HFFc6 (cell line): ENCODE results near the gene MSX1. TPM values are rescaled to one million over a fixed set of nuclear protein-coding genes. Genes with fewer than 3 reads are reported as not detected.

Source experiments
- DNase-seq: peaks from one replicate; pipeline ENCODE4 v3.0.0-alpha.2; 2018
- H3K27ac Mint-ChIP-seq: 2 replicates; pipeline ENCODE4 v1.8.0; 2020; ENCODE audit warnings: mild to moderate bottlenecking, mixed read lengths
- H3K27me3 Mint-ChIP-seq: 2 replicates; pipeline ENCODE4 v1.8.0; 2021; ENCODE audit warnings: mild to moderate bottlenecking, moderate library complexity, mixed read lengths; ENCODE audit not compliant: insufficient read depth
- H3K36me3 Mint-ChIP-seq: 2 replicates; pipeline ENCODE4 v1.8.0; 2021; ENCODE audit warnings: low read depth, mixed read lengths
- H3K4me1 Mint-ChIP-seq: 2 replicates; pipeline ENCODE4 v1.8.0; 2020; ENCODE audit warnings: low read depth, mixed read lengths
- H3K4me3 Mint-ChIP-seq: 2 replicates; pipeline ENCODE4 v1.8.0; 2020; ENCODE audit warnings: mild to moderate bottlenecking, moderate library complexity, mixed read lengths
- H3K9me3 Mint-ChIP-seq: 2 replicates; pipeline ENCODE4 v1.8.0; 2020; ENCODE audit warnings: mild to moderate bottlenecking, mixed read lengths
- CTCF ChIP-seq: fragments of 200-600 bp; sonication (generic); IDR thresholded peaks from 2 replicates; pipeline ENCODE4 v1.5.0; 2021; ENCODE audit warnings: antibody characterized with exemption, mild to moderate bottlenecking
- total RNA-seq, 6 experiments: library from RNA; stranded (reverse); fragmentation: NEBNext Ultra II Directional; extraction: Animal tissue kit (Norgen Biotek cat#: 25700); gene quantifications; 2 replicates in 1 of 6; 3 replicates in 5 of 6; pipeline ENCODE4 v1.2.3, GENCODE V29; 2021

MSX1 gene
- total RNA-seq, 6 experiments from 2014 or later = 5.5 to 8.6 (median 7.2) TPM

GRCh38 chr4:4864940-4865704, 5.7 kb downstream of the MSX1 start:
- no peak for TF ChIP-seq CTCF
- DNase-seq = no peak
- Mint-ChIP-seq H3K27ac (no peak overlapping the region), H3K9me3 (peaks cover 7% of the 10 kb centered on the region; the same call in 1 of the 2 replicates), H3K36me3 (peaks cover 25% of the 10 kb centered on the region), H3K4me3 (no peak overlapping the region), H3K27me3 (peaks cover 35% of the 10 kb centered on the region), H3K4me1 (peaks cover 16% of the 10 kb centered on the region)

- Mint-ChIP-seq H3K9me3 (peaks cover 7% of the 10 kb centered on the region; the same call in 1 of the 2 replicates), H3K36me3 (peaks cover 25% of the 10 kb centered on the region), H3K4me1 (peaks cover 17% of the 10 kb centered on the region), H3K4me3 (no peak overlapping the region; the same call in 1 of the 2 replicates), H3K27me3 (peaks cover 38% of the 10 kb centered on the region), H3K27ac (no peak overlapping the region)
- no peak for DNase-seq
- TF ChIP-seq CTCF = no peak
Observed at GRCh38 chr4:4865705-4866123, 6.2 kb downstream of the MSX1 start.

GRCh38 chr4:4866124-4866865, 6.8 kb downstream of the MSX1 start:
- Mint-ChIP-seq H3K4me1 (peaks cover 12% of the 10 kb centered on the region), H3K9me3 (peaks cover 7% of the 10 kb centered on the region; the same call in 1 of the 2 replicates), H3K27me3 (peaks cover 43% of the 10 kb centered on the region), H3K4me3 (no peak overlapping the region; the same call in 1 of the 2 replicates), H3K27ac (no peak overlapping the region), H3K36me3 (peaks cover 25% of the 10 kb centered on the region)
- TF ChIP-seq CTCF = no peak
- no peak for DNase-seq

GRCh38 chr4:4866866-4867374, 7.5 kb downstream of the MSX1 start:
- Mint-ChIP-seq H3K4me3 (no peak overlapping the region), H3K4me1 (peaks cover 8% of the 10 kb centered on the region), H3K36me3 (peaks cover 24% of the 10 kb centered on the region), H3K9me3 (peaks cover 7% of the 10 kb centered on the region; the same call in 1 of the 2 replicates), H3K27ac (no peak overlapping the region), H3K27me3 (peaks cover 49% of the 10 kb centered on the region)
- TF ChIP-seq CTCF = no peak
- DNase-seq = no peak

- no peak for TF ChIP-seq CTCF
- Mint-ChIP-seq H3K4me1 (peaks cover 8% of the 10 kb centered on the region), H3K9me3 (peaks cover 7% of the 10 kb centered on the region; the same call in 1 of the 2 replicates), H3K4me3 (no peak overlapping the region), H3K36me3 (peaks cover 18% of the 10 kb centered on the region), H3K27me3 (peaks cover 52% of the 10 kb centered on the region), H3K27ac (no peak overlapping the region)
- DNase-seq = no peak
Observed at GRCh38 chr4:4867375-4868039, 8.0 kb downstream of the MSX1 start.
